GM18909 (cell line): ENCODE data around the gene THEMIS.

ENCODE experiments used
- ATAC-seq: cut with Tn5 transposase; IDR thresholded peaks from one replicate; pipeline ENCODE4 v1.9.1; 2021; ENCODE audit warnings: mild to moderate bottlenecking; ENCODE audit not compliant: unreplicated experiment, poor library complexity

Gene THEMIS

GRCh38 chr6:127866766-127867165, 34.1 kb downstream of the THEMIS start:
- no peak for ATAC-seq

- ATAC-seq: no peak
These were observed 35.8 kb downstream of the THEMIS start for GRCh38 chr6:127865108-127865507.

- no peak for ATAC-seq
These were observed 36.2 kb downstream of the THEMIS start for GRCh38 chr6:127864701-127865100.

- no peak for ATAC-seq
These were observed 40.1 kb downstream of the THEMIS start for GRCh38 chr6:127860723-127861122.

GRCh38 chr6:127859956-127860355, 40.9 kb downstream of the THEMIS start:
- ATAC-seq: no peak

- no peak for ATAC-seq
These were observed 42.0 kb downstream of the THEMIS start for GRCh38 chr6:127858727-127859391.

GRCh38 chr6:127857051-127857637, 43.7 kb downstream of the THEMIS start:
- no peak for ATAC-seq

GRCh38 chr6:127855542-127856159, 45.2 kb downstream of the THEMIS start:
- peak; percentile 65 for ATAC-seq

- ATAC-seq: no peak
These were observed 46.8 kb downstream of the THEMIS start for GRCh38 chr6:127854009-127854408.

- ATAC-seq: no peak
These were observed 49.7 kb downstream of the THEMIS start for GRCh38 chr6:127851197-127851596.

- ATAC-seq: no peak
These were observed 55.6 kb downstream of the THEMIS start for GRCh38 chr6:127845242-127845641.

- ATAC-seq: no peak
These were observed 56.3 kb downstream of the THEMIS start for GRCh38 chr6:127844529-127844928.

GRCh38 chr6:127843582-127843981, 57.3 kb downstream of the THEMIS start:
- ATAC-seq: no peak

GRCh38 chr6:127842562-127842961, 58.3 kb downstream of the THEMIS start:
- ATAC-seq: no peak

GRCh38 chr6:127841811-127842210, 59.0 kb downstream of the THEMIS start:
- ATAC-seq: no peak

GRCh38 chr6:127834136-127834535, 66.7 kb downstream of the THEMIS start:
- ATAC-seq: no peak

- ATAC-seq: no peak
These were observed 67.5 kb downstream of the THEMIS start for GRCh38 chr6:127833336-127833735.

- ATAC-seq: no peak
These were observed 68.5 kb downstream of the THEMIS start for GRCh38 chr6:127832381-127832780.

GRCh38 chr6:127824061-127824460, 76.8 kb downstream of the THEMIS start:
- peak; percentile 48 for ATAC-seq

- ATAC-seq: no peak
These were observed 79.4 kb downstream of the THEMIS start for GRCh38 chr6:127821431-127821830.

GRCh38 chr6:127818149-127818548, 82.7 kb downstream of the THEMIS start:
- ATAC-seq: no peak

- no peak for ATAC-seq
These were observed 84.2 kb downstream of the THEMIS start for GRCh38 chr6:127816643-127817042.
